Activated gamma-delta T cell treated with Interleukin-2 at 50 U/mL for 16 hours (primary cell): ENCODE data around the gene NFATC2.

Source experiments
- DNase-seq: peaks from one replicate; pipeline ENCODE4 v3.0.0-alpha.2; 2020

NFATC2 gene

GRCh38 chr20:51409192-51409880 is 133.2 kb downstream of the NFATC2 start:
- DNase-seq = no peak

DNA sequence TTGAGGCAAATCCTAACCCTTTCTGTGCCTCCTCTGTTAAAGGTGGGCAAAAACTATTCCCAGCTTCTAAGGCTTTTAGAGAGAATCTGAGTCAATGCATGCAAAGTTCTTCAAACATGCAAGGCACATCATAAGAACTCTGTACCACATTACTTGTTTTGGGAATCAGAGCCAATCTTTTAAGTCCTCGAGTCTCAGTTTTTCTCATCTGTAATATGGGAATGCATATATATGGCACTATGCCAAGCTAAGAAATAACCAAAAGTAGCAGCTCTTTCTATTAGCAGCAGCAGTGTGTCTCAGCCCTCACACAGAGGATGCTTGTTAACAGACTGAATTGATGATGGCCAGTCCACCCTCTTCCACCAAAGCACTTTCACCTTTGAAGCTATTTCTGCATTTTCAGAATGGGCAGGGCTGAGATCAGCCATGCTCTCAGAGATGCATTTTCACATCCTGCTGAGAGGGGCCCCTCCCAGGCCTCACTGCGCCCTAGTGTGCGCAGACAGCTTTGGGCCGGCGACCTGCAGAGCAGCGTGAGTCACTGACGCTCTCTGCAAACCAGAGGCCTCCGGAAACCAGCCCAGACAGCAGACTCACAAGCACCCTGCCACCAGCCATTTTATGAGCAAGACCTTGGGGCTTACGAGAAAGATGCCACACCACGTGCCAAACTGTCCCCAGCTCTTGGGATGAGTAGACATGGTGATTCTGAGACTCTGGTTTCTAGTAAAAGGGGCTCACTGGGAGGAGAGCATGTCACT is 138.0 kb downstream of the NFATC2 start:
- peak; percentile 86 for DNase-seq

DNA sequence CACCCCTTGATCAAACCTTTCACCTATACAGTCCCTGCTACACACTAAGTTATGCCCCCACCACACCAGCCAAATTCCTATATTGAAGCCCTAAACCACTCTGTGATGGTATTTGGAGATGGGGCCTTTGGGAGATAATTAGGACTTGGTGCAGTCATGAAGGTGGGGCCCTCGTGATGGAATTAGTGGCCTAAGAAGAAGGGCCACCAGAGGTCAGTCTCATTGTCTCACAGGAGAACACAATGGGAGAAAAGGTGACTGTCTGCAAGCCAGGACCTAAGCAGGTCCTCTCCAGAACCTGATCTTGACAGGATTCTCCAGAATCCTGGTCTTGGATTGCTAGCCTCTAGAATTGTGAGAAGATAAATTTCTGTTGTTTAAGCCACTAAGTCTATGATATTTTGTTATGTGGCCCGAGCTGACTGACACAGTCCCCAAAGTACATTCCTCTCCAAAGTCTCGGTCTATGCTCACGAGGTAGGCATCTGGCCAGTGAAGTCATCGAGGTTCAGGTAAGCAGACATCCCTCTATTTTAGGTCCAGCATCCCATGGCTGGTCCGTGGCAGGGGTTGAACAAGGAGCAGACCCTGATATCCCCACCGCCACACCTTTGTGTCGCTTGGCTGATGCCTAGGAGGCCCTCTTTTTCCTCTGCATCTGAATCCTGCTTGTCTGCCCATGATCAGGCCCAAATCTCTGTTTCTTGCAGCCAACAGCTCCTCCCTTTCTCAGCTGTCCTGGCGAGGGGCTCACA is 138.9 kb downstream of the NFATC2 start:
- no peak for DNase-seq

GRCh38 chr20:51402201-51402600 is 140.3 kb downstream of the NFATC2 start:
- DNase-seq = peak; percentile 57

DNA sequence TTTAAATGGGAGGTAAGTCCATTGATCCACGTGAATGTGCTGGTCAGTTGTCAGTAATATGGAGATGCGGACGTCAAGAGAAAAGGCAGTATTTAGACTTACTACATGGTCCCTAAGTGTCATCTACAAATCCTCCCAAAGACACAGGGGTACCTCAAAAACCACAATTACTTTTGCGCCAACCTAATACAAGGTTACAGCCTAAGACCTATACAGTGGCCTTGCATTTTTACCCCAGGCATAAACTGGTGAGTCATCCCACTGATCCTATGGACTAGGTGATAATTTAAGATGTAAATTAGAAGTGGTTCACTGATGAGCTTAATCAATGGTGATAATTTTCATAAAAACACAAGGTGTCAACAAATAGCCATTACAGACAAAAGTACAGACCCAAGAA is 141.0 kb downstream of the NFATC2 start:
- DNase-seq = no peak

DNA sequence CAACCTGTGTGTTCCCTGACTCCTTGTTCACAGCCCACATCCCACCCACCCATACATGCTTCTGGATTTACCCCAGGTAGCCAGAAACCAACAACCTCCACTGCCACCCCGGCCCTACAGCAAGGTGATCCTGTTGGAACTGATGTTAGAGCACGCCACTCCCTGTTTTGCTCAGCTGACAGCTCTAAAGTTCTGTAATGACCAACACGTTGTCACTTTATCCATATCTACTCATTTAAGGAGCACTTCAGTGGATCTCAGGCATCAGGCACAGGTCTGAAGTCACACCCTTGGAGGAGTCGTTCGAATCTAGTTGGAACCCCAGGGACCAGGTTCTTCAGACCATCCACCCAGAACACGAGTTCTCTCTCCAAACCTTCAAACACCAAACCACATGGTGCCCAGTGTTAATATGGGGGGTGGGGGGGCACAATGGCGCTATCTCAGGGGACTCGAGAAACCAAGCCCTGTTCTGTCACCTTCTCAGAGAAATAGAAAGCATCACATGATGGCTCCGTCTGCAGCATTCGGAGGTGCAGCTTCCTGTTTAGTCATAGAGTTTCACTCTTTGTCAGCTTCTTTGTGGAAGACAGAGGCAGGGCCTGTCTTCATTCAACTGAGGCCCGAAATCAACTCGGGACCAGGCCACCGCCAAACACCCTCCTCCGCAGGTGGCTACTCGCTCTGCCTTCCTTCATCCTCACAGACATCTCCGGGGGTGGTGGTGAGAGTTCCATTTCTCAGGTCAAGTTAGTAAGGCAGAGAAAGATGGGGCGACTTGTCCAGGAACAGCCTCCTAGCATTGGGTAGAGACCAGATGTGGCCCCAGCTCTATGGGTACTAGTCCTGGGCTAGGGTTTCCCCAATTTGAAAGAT is 142.2 kb downstream of the NFATC2 start:
- DNase-seq = peak; percentile 63

- DNase-seq = no peak
These were observed 143.3 kb downstream of the NFATC2 start for GRCh38 chr20:51399006-51399890.

DNA sequence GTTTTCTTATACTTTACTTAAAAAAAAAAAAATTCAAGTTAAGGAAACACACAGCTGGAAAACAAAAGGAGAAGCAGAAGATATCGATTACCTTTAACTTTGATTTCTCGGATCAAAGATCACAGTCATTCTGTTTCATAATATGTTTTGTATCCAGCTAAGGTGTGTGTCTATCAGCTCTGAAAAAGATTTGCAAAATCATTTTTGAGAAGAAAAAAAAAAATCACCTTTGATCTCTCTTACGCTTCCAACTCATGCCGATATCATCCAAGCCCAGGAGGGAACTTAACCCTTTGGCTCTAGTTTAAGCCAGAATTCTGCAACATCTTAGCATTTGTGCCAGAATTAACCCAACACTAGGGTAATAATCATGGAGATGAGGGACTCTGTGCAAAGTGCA is 144.0 kb downstream of the NFATC2 start:
- no peak for DNase-seq

GRCh38 chr20:51398083-51398482 is 144.4 kb downstream of the NFATC2 start:
- DNase-seq = no peak

DNA sequence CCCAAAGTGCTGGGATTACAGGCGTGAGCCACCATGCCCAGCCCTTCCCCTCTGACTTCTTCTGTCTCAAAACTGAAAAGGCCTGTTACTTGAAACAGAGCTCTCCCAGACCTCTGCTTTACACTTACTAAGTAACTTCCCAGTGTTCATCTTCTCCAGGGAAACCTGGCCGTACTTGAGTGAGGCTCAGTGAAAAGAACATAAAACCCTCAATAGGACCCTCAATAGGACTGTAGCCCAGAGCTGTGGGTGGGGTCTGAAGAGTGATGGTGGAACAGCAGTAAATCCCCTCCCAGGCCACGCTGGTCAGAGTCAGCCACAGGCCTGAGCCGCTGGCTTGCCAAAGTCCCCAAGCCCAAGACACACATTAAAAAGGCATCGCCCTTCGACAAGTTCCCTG is 145.4 kb downstream of the NFATC2 start:
- no peak for DNase-seq

GRCh38 chr20:51396365-51396909 is 146.1 kb downstream of the NFATC2 start:
- no peak for DNase-seq

DNA sequence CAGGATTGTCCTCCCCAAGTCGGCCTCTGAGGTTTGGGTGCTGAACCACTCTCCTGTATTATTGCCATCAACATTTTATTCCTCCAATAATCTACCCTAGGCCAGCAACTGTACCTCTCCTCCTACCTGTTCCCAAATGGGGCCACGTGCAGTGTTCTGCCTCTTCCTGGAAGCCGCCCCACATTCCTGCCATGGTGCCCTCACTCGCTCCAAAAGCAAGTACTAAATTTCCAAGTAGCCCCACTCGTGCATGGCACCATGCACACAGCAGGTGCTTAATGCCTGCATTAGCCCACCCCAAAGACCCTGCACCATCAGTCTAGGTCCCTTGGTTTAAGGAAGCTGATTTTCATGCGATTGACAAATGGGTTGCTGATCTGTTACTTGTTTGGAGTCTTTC is 147.8 kb downstream of the NFATC2 start:
- no peak for DNase-seq

GRCh38 chr20:51393571-51393970 is 148.9 kb downstream of the NFATC2 start:
- DNase-seq = no peak

DNA sequence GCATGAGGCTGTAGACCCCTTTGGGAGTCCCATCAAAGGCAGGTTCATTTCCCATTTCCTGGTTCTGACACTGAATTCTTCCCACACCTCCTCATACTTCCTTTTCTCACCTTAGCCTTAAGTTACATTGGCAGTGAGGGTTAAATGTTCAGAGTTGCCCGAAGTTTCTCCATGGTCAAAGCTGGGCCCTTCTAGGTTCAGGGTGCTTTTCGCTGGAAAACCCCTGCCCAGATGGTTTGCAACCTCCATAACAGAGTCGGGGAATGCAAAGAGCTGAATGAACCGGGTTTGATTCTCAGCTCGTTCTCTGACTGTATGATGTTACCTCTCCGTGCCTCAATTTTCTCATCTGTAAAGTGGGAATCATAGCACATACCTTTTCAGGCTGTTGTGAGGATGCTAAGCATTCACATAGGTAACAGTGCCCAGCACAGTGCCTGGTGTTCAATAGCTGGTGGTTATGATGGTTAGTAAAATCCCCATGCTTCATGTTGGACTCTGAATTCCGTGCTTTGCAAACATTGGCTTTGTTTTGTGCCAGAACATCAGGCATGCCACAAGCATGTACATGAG is 149.8 kb downstream of the NFATC2 start:
- DNase-seq = no peak

GRCh38 chr20:51391926-51392325 is 150.6 kb downstream of the NFATC2 start:
- no peak for DNase-seq

DNA sequence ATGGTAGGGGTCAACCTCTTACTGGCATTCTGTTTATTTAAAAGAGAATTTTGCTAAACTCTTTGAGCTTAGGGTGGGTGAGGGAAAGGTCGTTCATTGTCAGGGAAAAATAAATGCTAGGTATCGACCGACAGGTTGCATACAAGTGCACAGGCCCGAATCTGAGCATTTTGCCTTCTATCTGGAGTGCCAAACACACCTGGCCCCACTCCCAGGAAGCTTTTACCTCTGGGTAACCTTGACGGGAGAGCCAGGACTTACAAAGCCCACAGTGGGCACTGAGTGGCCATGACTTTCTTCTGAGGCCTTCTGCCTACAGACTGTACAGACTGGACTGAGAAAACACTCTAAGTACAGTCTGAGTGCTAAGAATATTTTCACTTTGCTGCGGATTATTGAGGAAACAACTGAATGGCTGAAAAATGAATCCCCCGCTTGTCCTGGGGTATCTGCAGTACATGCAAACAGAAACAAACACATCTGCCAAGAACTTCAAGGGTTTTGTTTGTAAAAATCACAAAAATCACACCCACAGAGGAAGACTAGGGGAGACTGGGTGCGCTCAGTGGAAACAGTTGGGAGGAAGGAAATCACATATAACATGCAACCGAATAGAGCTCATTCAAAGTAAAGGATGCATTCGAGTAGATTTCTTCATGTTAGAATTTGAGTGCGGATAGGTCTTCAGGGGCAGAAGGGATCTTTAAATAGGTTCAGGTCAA is 152.8 kb downstream of the NFATC2 start:
- DNase-seq = no peak

GRCh38 chr20:51388756-51389542 is 153.6 kb downstream of the NFATC2 start:
- no peak for DNase-seq

DNA sequence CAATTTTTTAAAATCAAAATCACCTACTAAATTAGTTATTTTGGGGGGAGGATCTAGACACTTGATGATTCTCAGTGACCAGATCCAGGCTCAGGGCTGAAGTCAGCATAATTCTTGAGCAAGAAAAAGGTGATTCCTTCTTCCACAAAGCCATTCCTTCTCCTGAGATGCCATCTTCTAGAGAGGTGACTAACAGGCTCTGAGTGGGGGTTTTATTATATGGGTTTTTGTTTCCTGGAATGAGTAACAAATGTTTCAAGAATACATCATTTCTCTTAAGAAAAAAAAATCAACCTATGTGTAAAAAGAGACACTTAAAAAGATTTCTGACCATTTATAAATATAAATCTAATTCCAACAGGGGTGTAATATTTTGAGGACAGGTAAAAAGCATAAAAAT is 154.3 kb downstream of the NFATC2 start:
- no peak for DNase-seq

DNA sequence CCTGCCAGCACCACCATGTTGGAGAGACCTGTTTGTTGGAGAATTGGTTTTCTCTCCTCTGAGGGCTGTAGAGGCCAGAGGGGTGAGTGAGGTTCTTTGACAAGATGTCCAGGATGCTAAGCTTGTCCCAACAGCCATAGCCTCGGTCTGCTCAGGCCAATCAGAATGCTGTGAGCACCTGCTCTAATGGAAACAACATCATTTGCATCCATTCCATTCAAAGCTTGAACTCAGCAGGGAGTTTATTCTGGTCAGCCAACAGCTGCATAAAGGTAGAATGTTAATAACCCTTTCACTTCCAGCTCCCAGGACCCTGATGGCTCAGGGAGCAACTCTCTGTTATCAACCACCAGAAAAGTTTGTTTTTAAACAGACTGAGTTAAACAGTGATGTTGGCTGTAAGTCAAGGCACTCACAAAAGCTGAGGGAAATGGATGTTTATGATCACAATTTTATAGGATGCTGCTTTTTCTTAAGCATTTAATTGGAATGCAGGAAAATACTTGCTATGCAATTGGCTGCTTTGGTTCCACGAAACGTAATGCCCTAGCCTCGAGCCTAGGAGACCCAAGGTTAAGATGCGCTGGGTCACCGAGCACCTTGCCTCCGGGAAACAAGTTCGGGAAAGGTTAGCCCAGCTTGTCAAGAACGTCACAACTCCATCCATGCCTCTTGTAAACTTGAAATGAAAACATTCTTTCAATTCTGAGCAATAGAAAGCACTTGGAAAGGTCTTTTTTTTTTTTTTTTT is 155.2 kb downstream of the NFATC2 start:
- no peak for DNase-seq
